Right lobe of liver (tissue), 6 donors: ENCODE data around the gene CCNQ. TPM values are rescaled to one million over a fixed set of nuclear protein-coding genes. Genes with fewer than 3 reads are reported as not detected.
"Not testable (repeated sequence)": the region's sequence is repeated elsewhere in the genome, so short reads cannot be mapped to it uniquely, and the experiment has no call there.

ENCODE experiments used
- ATAC-seq, 4 donors: fragments of 200-7000 bp; cut with Tn5 transposase; one replicate each; pipeline ENCODE4 v1.9.1; 2020; ENCODE audit warnings: mild to moderate bottlenecking in 4 of 4, moderate library complexity in 4 of 4
- DNase-seq, 3 donors: peaks; one replicate each; pipeline ENCODE4 v3.0.0-alpha.2; 2020
- H3K27ac ChIP-seq, 3 donors: fragments of 200-600 bp; one replicate each; pipeline ENCODE4 v1.8.0; 2022
- H3K27me3 ChIP-seq, 2 donors: fragments of 200-600 bp; one replicate each; pipeline ENCODE4 v1.8.0; 2022
- H3K36me3 ChIP-seq, 4 donors: fragments of 200-600 bp; sonication (generic) in 1 of 4; one replicate each; pipeline versions ENCODE4 v1.5.1 to v1.8.0; 2017 to 2022; ENCODE audit warnings: control low read depth in 1 of 4
- H3K4me1 ChIP-seq, 4 donors: fragments of 200-600 bp; sonication (generic) in 1 of 4; one replicate each; pipeline versions ENCODE4 v1.5.1 to v1.8.0; 2017 to 2022; ENCODE audit warnings: control low read depth in 1 of 4
- H3K4me3 ChIP-seq, 3 donors: fragments of 200-600 bp; one replicate each; pipeline ENCODE4 v1.8.0; 2022
- H3K9me3 ChIP-seq, 4 donors: fragments of 200-600 bp; sonication (generic) in 1 of 4; one replicate each; pipeline versions ENCODE4 v1.5.1 to v1.8.0; 2017 to 2022; ENCODE audit warnings: control low read depth in 1 of 4
- POLR2A ChIP-seq: fragments of 450-650 bp; IDR thresholded peaks from one replicate; pipeline ENCODE4 v1.6.1; 2017; ENCODE audit warnings: antibody characterized with exemption, mild to moderate bottlenecking
- WGBS: methylation state at CpG from one replicate; pipeline ENCODE4 v1.1.6; 2018; ENCODE audit warnings: low coverage, low lambda C conversion rate; ENCODE audit not compliant: insufficient coverage; ENCODE audit errors: missing lambda C conversion rate; 5-methylcytosine and 5-hydroxymethylcytosine counted together
- intact Hi-C, 2 donors: fragments of 100-400 bp; cut with DNase I; formaldehyde crosslinking; loops; one replicate each; pipeline versions ENCODE4 v1.11.2 to v1.14.1; 2022
- total RNA-seq, 6 experiments: library from RNA; depleted of rRNA in 2 of 6; stranded (reverse); fragments of >200 nt in 2 of 6; fragmentation: NEBNext Ultra II Directional in 3 of 6; extraction: Animal tissue kit (Norgen Biotek cat#: 25700) in 3 of 6; gene quantifications; one replicate each; pipeline versions ENCODE4 v1.1.0 to v1.2.4, GENCODE V29; 2016 to 2023
- TF ChIP-seq, protein P1 (sequence below), 4 donors: fragments of 200-600 bp in 3 of 4; fragments of 450-650 bp in 1 of 4; IDR thresholded peaks; one replicate each; pipeline versions ENCODE4 v1.5.1 to v1.8.0; 2016 to 2022; ENCODE audit warnings: antibody characterized with exemption in 4 of 4, mild to moderate bottlenecking in 2 of 4
- donor health status: DM: no; HTN: yes; CAD: no.
- donor health status: DM: no; HTN: no; CAD: no.
- donor health status: DM: no; HTN: no; CAD: no.
- donor health status: DM: no; HTN: yes; CAD: no.
- donor health status: DM: no; HTN: yes; CAD: no.

The CCNQ gene
- total RNA-seq, 6 experiments from 2014 or later: 5.6 to 14.0 (median 7.5) TPM

GRCh38 chrX:153606503-153606902 lies 7.6 kb upstream of the CCNQ start:
- DNase-seq: no peak
- ATAC-seq: no peak
- intact Hi-C loops: no loop called here
- Histone ChIP-seq H3K9me3 (no peaks in the 10 kb centered on the region), H3K4me1 (peaks cover 0 to 10% (median 0%) of the 10 kb centered on the region in 4 donors), H3K27ac (no peak overlapping the region), H3K36me3 (no peaks in the 10 kb centered on the region), H3K27me3 (no peaks in the 10 kb centered on the region), H3K4me3 (no peak overlapping the region)
- TF ChIP-seq POLR2A: no peak
- TF ChIP-seq, protein P1, sequence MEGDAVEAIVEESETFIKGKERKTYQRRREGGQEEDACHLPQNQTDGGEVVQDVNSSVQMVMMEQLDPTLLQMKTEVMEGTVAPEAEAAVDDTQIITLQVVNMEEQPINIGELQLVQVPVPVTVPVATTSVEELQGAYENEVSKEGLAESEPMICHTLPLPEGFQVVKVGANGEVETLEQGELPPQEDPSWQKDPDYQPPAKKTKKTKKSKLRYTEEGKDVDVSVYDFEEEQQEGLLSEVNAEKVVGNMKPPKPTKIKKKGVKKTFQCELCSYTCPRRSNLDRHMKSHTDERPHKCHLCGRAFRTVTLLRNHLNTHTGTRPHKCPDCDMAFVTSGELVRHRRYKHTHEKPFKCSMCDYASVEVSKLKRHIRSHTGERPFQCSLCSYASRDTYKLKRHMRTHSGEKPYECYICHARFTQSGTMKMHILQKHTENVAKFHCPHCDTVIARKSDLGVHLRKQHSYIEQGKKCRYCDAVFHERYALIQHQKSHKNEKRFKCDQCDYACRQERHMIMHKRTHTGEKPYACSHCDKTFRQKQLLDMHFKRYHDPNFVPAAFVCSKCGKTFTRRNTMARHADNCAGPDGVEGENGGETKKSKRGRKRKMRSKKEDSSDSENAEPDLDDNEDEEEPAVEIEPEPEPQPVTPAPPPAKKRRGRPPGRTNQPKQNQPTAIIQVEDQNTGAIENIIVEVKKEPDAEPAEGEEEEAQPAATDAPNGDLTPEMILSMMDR (IDR thresholded peaks at IDR 0.05): no peak
- WGBS: 71% methylated on average over 16 of the region's 23 CpGs

DNA sequence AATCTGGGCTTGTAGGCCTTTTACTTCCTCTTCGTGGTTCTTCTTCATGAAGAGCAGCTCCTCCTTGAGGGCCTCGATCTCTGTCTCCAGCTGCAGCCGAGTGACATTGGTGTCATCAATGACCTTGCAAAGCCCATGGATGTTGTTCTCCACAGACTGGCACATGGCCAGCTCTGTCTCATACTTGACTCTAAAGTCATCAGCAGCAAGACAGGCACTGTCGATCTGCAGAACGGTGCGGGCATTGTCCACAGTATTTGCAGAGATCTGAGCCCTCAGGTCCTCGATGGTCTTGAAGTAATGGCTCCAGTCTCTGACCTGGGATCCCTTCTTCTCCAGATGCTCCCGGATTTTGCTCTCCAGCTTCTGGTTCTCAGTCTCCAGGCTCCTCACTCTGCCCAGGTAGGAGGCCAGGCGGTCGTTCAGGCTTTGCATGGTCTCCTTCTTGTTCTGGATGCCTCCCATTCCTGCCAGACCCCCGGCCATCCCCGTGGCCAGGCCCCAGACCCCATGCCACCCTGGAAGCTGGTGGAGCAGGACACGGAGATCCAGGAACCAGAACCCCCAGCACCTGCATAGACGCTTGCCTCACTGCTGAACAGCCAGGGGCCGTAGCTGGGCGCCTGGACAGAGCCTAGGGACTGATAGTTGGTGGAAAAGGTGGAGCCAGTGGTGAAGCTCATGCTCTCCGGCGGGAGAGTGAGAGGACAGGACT lies 5.9 kb upstream of the CCNQ start:
- H3K9me3 ChIP-seq, H3K27ac ChIP-seq, H3K27me3 ChIP-seq, H3K4me1 ChIP-seq, H3K4me3 ChIP-seq, H3K36me3 ChIP-seq, ATAC-seq, DNase-seq, intact Hi-C loops: not testable (repeated sequence)
- WGBS: 67% methylated on average over 13 of the region's 18 CpGs

GRCh38 chrX:153603131-153603656 lies 4.3 kb upstream of the CCNQ start:
- no peak overlapping the region for H3K27ac ChIP-seq
- WGBS: 73% methylated on average over 4 of the region's 17 CpGs
- peaks cover 0 to 2% (median 0%) of the 10 kb centered on the region in 4 donors for H3K4me1 ChIP-seq
- no peaks in the 10 kb centered on the region for H3K9me3 ChIP-seq
- no peaks in the 10 kb centered on the region for H3K27me3 ChIP-seq
- no peaks in the 10 kb centered on the region for H3K36me3 ChIP-seq
- ATAC-seq (no peak), DNase-seq (peak in 1 of 3 donors; percentile 35)
- TF ChIP-seq POLR2A: no peak
- TF ChIP-seq, protein P1 (IDR thresholded peaks at IDR 0.05): no peak
- no peak overlapping the region for H3K4me3 ChIP-seq
- intact Hi-C loops: no loop called here

- Histone ChIP-seq H3K27ac (no peak overlapping the region), H3K36me3 (no peaks in the 10 kb centered on the region), H3K4me3 (no peak overlapping the region), H3K4me1 (peaks cover 0 to 3% (median 0%) of the 10 kb centered on the region in 4 donors), H3K27me3 (no peaks in the 10 kb centered on the region), H3K9me3 (no peaks in the 10 kb centered on the region)
- DNase-seq: no peak
- TF ChIP-seq, protein P1 (IDR thresholded peaks at IDR 0.05): no peak
- TF ChIP-seq POLR2A: no peak
- no peak for ATAC-seq
- intact Hi-C loops: no loop called here
- 61% methylated on average over 3 of the region's 3 CpGs for WGBS
Observed at GRCh38 chrX:153602601-153603000, 3.7 kb upstream of the CCNQ start.

DNA sequence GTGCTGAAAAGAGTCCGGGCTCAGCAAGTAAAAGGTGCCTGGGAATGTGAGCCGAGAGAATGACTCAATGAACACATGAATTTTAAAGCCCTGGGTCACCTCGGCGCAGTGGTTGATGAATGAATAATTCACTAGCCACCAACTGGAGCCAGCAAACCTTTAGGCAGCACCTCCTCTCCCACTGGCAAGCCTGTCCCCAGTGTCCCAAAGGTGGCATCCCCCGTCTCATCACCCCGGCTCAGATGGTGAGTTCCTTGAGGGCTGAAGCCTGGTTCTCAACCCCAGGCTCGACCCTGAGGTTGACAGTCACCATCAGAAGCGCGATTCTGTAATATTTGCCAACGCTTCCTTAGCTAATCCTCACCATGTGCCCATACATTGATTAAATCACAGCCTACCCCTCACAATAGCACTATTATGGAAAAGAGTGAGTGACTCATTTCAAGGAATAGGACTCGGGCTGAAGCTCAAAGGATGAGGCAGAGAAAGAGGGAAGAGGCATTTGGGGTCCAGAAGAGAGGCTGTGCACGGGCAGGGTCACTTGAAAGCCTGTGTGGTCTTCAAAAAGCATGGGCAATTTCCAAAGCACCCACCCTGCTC lies 2.7 kb upstream of the CCNQ start:
- TF ChIP-seq, protein P1 (IDR thresholded peaks at IDR 0.05): no peak
- TF ChIP-seq POLR2A: no peak
- ATAC-seq: no peak
- H3K27ac ChIP-seq: no peak overlapping the region
- peak in 1 of 3 donors; percentile 39 for DNase-seq
- intact Hi-C loops: no loop called here
- no peaks in the 10 kb centered on the region for H3K36me3 ChIP-seq
- H3K4me3 ChIP-seq: no peak overlapping the region
- H3K27me3 ChIP-seq: no peaks in the 10 kb centered on the region
- no peaks in the 10 kb centered on the region for H3K9me3 ChIP-seq
- peaks cover 0 to 3% (median 0%) of the 10 kb centered on the region in 4 donors for H3K4me1 ChIP-seq
- 92% methylated on average over 8 of the region's 12 CpGs for WGBS
